ENCODE measurements around the gene EFCAB13. TPM values are rescaled to one million over a fixed set of nuclear protein-coding genes. Genes with fewer than 3 reads are reported as not detected.

Gene EFCAB13, protein sequence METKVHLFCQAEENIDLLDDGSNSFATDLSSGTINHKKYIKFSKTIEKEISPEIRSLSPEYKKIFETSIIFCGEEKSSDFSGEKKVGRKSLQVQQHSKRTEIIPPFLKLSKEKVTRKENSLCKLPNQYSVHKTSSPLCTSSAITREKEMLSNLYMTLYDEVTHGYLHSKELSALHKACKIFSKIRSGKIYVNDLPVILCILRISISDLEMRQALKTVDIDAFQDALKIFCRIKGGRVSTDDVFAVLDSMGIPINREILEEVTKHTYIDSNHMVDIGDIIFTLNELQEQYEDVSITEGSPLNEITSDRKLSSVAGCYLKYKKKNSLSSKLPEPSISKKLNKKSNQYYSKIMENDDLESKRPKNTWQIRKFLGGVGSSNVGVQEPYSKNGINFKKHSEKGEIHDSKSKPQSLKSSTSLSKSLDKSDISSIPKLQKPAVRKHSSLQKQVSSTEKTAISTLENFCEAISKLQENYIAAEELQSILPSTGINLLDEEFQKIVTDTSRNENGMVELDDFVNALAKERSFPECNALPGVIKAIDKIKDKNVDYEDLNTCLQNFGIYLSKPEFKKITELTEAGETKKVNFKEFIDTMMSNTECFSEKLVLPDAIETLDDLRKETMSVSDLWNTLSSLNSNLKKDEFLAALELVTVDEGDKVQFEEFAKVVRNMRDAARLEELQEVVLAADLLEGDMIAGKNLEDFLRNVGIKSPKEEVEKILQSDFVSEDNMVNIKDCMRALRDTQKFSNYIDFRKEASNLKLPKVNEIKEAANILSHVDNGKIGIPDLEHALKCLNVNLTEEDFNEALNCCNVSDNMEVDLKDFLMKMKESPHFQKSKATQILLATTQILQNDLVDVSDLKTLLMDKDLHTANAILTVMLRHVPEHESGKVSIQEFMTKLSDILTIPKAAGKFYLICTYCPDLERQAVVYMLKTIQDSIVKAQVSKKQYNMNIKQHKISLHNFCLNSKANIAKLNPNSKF
- 0.66 TPM in 1 of 2 replicates, not detected in the other for total RNA-seq (2021)
- Bru-seq, nascent RNA, result percentile 4 among the genes with signal in this experiment
- BruChase-seq, experiment 1, labeled RNA remaining after a 2-hour chase, result percentile 9 among the genes with signal in this experiment
- BruChase-seq, experiment 2, labeled RNA remaining after a 6-hour chase, result percentile 6 among the genes with signal in this experiment
- long read RNA-seq, partial matches to known transcripts, result 0 of 1 reads
- long read RNA-seq, other reads (novel, unspliced or antisense), result 1 of 1 reads

GRCh38 chr17:47323382-47324223 is at the start of gene EFCAB13:
Gene EFCAB13 (plus strand): TSS chr17:47323955. CDS start chr17:47328354, 4,399 bp downstream.
- TF ChIP-seq EZH2 (IDR thresholded peaks at IDR 0.05; ENCODE audit: borderline replicate concordance, low read depth, low read length, poor library complexity, severe bottlenecking) (no peak), CTCF (conservative IDR thresholded peaks at IDR 0.05; ENCODE audit: low read depth, low read length) (no peak)
- no peaks in the 10 kb centered on the region for H3K36me3 ChIP-seq (ENCODE audit: insufficient read depth, low read length, poor library complexity, severe bottlenecking)
- BruUV-seq (replicated peaks), result no TSS peak
- peaks cover 6% of the 10 kb centered on the region for H3K9me3 ChIP-seq (ENCODE audit: low read depth, low read length, poor library complexity, severe bottlenecking)
- no peaks in the 10 kb centered on the region for H3K4me1 ChIP-seq (ENCODE audit: insufficient read depth, low read length, poor library complexity, severe bottlenecking)
- POLR2A ChIA-PET (ENCODE audit: low non-redundant PET), result no interaction called here
- intact Hi-C loops (cut with micrococcal nuclease; ENCODE audit: unreplicated experiment), result no loop called here
- H3K27me3 ChIP-seq (replicated peaks; ENCODE audit: insufficient read depth, low read depth, low read length, poor library complexity), result no peaks in the 10 kb centered on the region
- CTCF ChIA-PET, result no interaction called here
- H3K27ac ChIP-seq (ENCODE audit: low read depth, low read length, poor library complexity, severe bottlenecking), result no peak within 1 kb of the TSS
- peak; percentile 62 for DNase-seq (ENCODE audit: low spot score)
- H3K4me3 ChIP-seq (ENCODE audit: low read depth, low read length, poor library complexity, severe bottlenecking), result peak within 1 kb of the TSS; percentile 36

GRCh38 chr17:47274319-47275069 is 49.3 kb upstream of the EFCAB13 start:
- TF ChIP-seq CTCF (conservative IDR thresholded peaks at IDR 0.05; ENCODE audit: low read depth, low read length), result no peak
- TF ChIP-seq EZH2 (IDR thresholded peaks at IDR 0.05; ENCODE audit: borderline replicate concordance, low read depth, low read length, poor library complexity, severe bottlenecking), result no peak
- BruUV-seq (replicated peaks), result no TSS peak
- Histone ChIP-seq H3K27me3 (replicated peaks; ENCODE audit: insufficient read depth, low read depth, low read length, poor library complexity) (no peaks in the 10 kb centered on the region), H3K27ac (ENCODE audit: low read depth, low read length, poor library complexity, severe bottlenecking) (no peak overlapping the region), H3K36me3 (ENCODE audit: insufficient read depth, low read length, poor library complexity, severe bottlenecking) (no peaks in the 10 kb centered on the region), H3K4me3 (ENCODE audit: low read depth, low read length, poor library complexity, severe bottlenecking) (no peak overlapping the region), H3K4me1 (ENCODE audit: insufficient read depth, low read length, poor library complexity, severe bottlenecking) (peaks cover 4% of the 10 kb centered on the region), H3K9me3 (ENCODE audit: low read depth, low read length, poor library complexity, severe bottlenecking) (no peaks in the 10 kb centered on the region)
- intact Hi-C loops (cut with micrococcal nuclease; ENCODE audit: unreplicated experiment), result no loop called here
- POLR2A ChIA-PET (ENCODE audit: low non-redundant PET), result interaction anchor here (0.6 kb wide), 1 partner anchor 67 kb away, joined by 3 read pairs; no protein-coding TSS in a partner anchor
- CTCF ChIA-PET, result no interaction called here
- DNase-seq (ENCODE audit: low spot score), result no peak
